Keratinocyte (primary cell): ENCODE results near the gene FAM174A. TPM values are rescaled to one million over a fixed set of nuclear protein-coding genes. Genes with fewer than 3 reads are reported as not detected.
"Not testable (repeated sequence)": the region's sequence is repeated elsewhere in the genome, so short reads cannot be mapped to it uniquely, and the experiment has no call there.

Experiments
- DNase-seq: peaks from one replicate; pipeline ENCODE4 v3.0.0-alpha.2; 2011; ENCODE audit warnings: low read depth, missing footprints, low spot score
- FAIRE-seq: peaks from 2 replicates; lab custom pipeline; 2011; peaks lifted over from hg19 to GRCh38; lab: Jason Lieb, UNC
- H2AFZ ChIP-seq: 2 replicates; pipeline ENCODE4 v1.6.0; 2012; ENCODE audit warnings: low read length, control low read depth, inconsistent platforms; ENCODE audit not compliant: control insufficient read depth
- H3K27ac ChIP-seq: 2 replicates; pipeline ENCODE4 v1.5.1; 2011; ENCODE audit warnings: low read length; ENCODE audit not compliant: control insufficient read depth, insufficient read depth
- H3K27me3 ChIP-seq: 3 replicates; pipeline ENCODE4 v1.6.0; 2011; ENCODE audit warnings: low read length; ENCODE audit not compliant: control insufficient read depth, insufficient read depth; ENCODE audit errors: extremely low read depth
- H3K36me3 ChIP-seq, 2 experiments: 2 replicates in 1 of 2; 3 replicates in 1 of 2; pipeline ENCODE4 v1.5.1; 2011; ENCODE audit warnings: low read length in 2 of 2, mild to moderate bottlenecking in 1 of 2; ENCODE audit not compliant: control insufficient read depth in 2 of 2, insufficient read depth in 2 of 2; ENCODE audit errors: extremely low read depth in 1 of 2
- H3K4me1 ChIP-seq: 3 replicates; pipeline ENCODE4 v1.5.1; 2011; ENCODE audit warnings: low read length; ENCODE audit not compliant: control insufficient read depth, insufficient read depth; ENCODE audit errors: extremely low read depth
- H3K4me2 ChIP-seq: 3 replicates; pipeline ENCODE4 v1.6.0; 2011; ENCODE audit warnings: low read depth, low read length; ENCODE audit not compliant: control insufficient read depth, insufficient read depth; ENCODE audit errors: extremely low read depth
- H3K4me3 ChIP-seq, 3 experiments: fragments of 200-600 bp in 1 of 3; sonication (generic) in 1 of 3; 2 replicates in 2 of 3; 3 replicates in 1 of 3; pipeline ENCODE4 v1.5.1; 2011 to 2016; ENCODE audit warnings: low read length in 3 of 3, mild to moderate bottlenecking in 3 of 3, control low read depth in 2 of 3, inconsistent platforms in 1 of 3, low read depth in 1 of 3, mixed read lengths in 1 of 3, mixed run types in 1 of 3, moderate library complexity in 1 of 3; ENCODE audit not compliant: control insufficient read depth in 2 of 3, insufficient read depth in 2 of 3; ENCODE audit errors: extremely low read depth in 1 of 3
- H3K79me2 ChIP-seq: 2 replicates; pipeline ENCODE4 v1.6.0; 2012; ENCODE audit warnings: low read length; ENCODE audit not compliant: control insufficient read depth, insufficient read depth
- H3K9ac ChIP-seq: 3 replicates; pipeline ENCODE4 v1.6.0; 2011; ENCODE audit warnings: low read length; ENCODE audit not compliant: control insufficient read depth, insufficient read depth; ENCODE audit errors: extremely low read depth
- H3K9me1 ChIP-seq: 3 replicates; pipeline ENCODE4 v1.6.0; 2011; ENCODE audit warnings: low read length; ENCODE audit not compliant: control insufficient read depth, insufficient read depth; ENCODE audit errors: extremely low read depth
- H3K9me3 ChIP-seq: 2 replicates; pipeline ENCODE4 v1.5.1; 2012; ENCODE audit warnings: low read depth, low read length; ENCODE audit not compliant: control insufficient read depth
- H4K20me1 ChIP-seq: 3 replicates; pipeline ENCODE4 v1.6.0; 2011; ENCODE audit warnings: low read length; ENCODE audit not compliant: control insufficient read depth, insufficient read depth; ENCODE audit errors: extremely low read depth
- EZH2 ChIP-seq: IDR thresholded peaks from one replicate; pipeline ENCODE4 v1.6.1; 2012; ENCODE audit warnings: inconsistent platforms, mild to moderate bottlenecking, low read length, moderate library complexity
- dilution Hi-C: fragments of 300-500 bp; cut with MboI; formaldehyde crosslinking; loops from one replicate; pipeline ENCODE4 v1.7.0; 2020; ENCODE audit warnings: low sequenced_read_pairs; ENCODE audit not compliant: extremely low pct_ligation_motif_present
- polyA plus RNA-seq, 5 experiments: library from polyadenylated mRNA; depleted of rRNA in 3 of 5; stranded (reverse) in 3 of 5; stranded (forward) in 1 of 5; unstranded in 1 of 5; fragments of >200 nt; gene quantifications; 1 replicate in 1 of 5; 2 replicates in 3 of 5; 3 replicates in 1 of 5; pipeline versions ENCODE4 v1.2.1 to v1.2.3, GENCODE V29; 2011 to 2012; ENCODE audit warnings: missing spikeins in 2 of 5, low read depth in 1 of 5, low replicate concordance in 1 of 5
- TF ChIP-seq, protein P1 (sequence below), 3 experiments: IDR thresholded peaks in 1 of 3; conservative IDR thresholded peaks in 1 of 3; optimal IDR thresholded peaks in 1 of 3; 2 replicates in 2 of 3; 3 replicates in 1 of 3; pipeline versions ENCODE3 to v1.5.1; 2011; ENCODE audit warnings: low read length in 3 of 3, mild to moderate bottlenecking in 3 of 3, moderate library complexity in 2 of 3, control low read depth in 1 of 3, inconsistent platforms in 1 of 3; ENCODE audit not compliant: insufficient read depth in 2 of 3; ENCODE audit errors: extremely low read depth in 1 of 3

FAM174A gene
- polyA plus RNA-seq, 1 donor (not counting 4 experiments of a cell fraction or from before 2014, with no cell fraction given): 17.3 TPM

DNA sequence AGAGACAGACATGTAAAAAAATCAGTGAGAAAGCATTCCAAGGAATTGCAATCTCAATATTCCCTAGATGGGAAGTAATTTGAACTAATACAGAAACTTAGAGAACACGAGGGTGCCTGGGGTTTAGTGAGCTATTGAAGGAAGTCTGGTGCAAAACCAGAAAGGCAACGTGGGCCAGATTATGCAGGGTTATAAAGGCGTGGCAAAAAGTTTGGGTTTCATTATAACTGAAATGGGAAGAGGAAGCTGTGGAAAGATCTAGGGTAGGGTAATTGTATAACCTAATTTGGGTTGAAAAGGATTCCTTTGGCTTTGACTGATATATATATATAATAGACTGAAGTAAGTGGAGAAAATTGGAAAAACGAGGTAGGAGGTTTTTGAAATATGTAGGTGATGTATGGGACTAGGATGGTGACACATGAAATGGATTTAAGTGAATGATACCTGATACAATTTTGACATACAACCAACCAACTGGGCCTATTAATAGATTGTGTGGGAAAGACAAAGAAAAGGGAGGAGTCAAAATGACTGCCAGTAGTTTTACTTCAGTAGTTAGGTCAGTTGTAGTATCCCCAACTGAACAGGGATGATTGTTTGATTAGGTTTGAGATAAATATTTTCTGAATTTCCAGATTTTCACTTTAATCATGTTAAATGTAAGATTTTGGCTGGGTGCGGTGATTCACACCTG lies 65.3 kb downstream of the FAM174A start:
- Histone ChIP-seq H3K9me1 (no peaks in the 10 kb centered on the region), H3K79me2 (no peaks in the 10 kb centered on the region), H3K4me3 (no peak overlapping the region), H3K4me2 (no peak overlapping the region), H2AFZ (no peak overlapping the region), H3K27ac (no peak overlapping the region), H4K20me1 (no peaks in the 10 kb centered on the region), H3K4me1 (peaks cover 7% of the 10 kb centered on the region), H3K36me3 (no peaks in the 10 kb centered on the region), H3K27me3 (no peaks in the 10 kb centered on the region), H3K9me3 (no peaks in the 10 kb centered on the region), H3K9ac (no peak overlapping the region)
- TF ChIP-seq EZH2: no peak
- TF ChIP-seq, protein P1, sequence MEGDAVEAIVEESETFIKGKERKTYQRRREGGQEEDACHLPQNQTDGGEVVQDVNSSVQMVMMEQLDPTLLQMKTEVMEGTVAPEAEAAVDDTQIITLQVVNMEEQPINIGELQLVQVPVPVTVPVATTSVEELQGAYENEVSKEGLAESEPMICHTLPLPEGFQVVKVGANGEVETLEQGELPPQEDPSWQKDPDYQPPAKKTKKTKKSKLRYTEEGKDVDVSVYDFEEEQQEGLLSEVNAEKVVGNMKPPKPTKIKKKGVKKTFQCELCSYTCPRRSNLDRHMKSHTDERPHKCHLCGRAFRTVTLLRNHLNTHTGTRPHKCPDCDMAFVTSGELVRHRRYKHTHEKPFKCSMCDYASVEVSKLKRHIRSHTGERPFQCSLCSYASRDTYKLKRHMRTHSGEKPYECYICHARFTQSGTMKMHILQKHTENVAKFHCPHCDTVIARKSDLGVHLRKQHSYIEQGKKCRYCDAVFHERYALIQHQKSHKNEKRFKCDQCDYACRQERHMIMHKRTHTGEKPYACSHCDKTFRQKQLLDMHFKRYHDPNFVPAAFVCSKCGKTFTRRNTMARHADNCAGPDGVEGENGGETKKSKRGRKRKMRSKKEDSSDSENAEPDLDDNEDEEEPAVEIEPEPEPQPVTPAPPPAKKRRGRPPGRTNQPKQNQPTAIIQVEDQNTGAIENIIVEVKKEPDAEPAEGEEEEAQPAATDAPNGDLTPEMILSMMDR (optimal IDR thresholded peaks at IDR 0.05 in 1 of 3, IDR thresholded peaks at IDR 0.05 in 1 of 3, conservative IDR thresholded peaks at IDR 0.05 in 1 of 3; ENCODE audit: extremely low read depth in 1 of 3, insufficient read depth in 2 of 3, low read length in 3 of 3): no peak
- dilution Hi-C loops: no loop called here
- DNase-seq: no peak
- no peak for FAIRE-seq

DNA sequence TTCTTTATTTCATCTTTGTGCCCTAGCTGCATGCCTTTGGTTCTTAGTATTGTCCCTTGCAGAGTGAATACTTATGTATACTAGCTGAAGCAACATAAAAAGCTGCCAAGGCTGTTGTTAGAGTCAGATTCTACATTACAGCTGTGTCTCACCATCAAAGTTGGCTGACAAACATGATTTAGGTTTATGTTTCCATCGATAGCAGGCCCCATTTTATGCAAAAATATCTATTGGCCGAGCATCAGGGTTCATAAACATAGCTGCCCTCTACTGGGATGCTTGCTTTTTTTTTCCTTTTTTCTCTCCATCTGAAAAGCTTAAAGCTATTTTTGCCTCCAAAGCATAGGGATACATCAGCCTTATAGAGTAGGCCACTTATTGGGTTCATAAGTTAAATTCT lies 68.0 kb downstream of the FAM174A start:
- Histone ChIP-seq H3K9me3 (no peaks in the 10 kb centered on the region), H3K4me2 (no peak overlapping the region), H3K79me2 (no peaks in the 10 kb centered on the region), H3K4me1 (no peaks in the 10 kb centered on the region), H4K20me1 (no peaks in the 10 kb centered on the region), H3K36me3 (no peaks in the 10 kb centered on the region), H3K9me1 (no peaks in the 10 kb centered on the region), H3K27ac (no peak overlapping the region), H3K27me3 (no peaks in the 10 kb centered on the region), H2AFZ (no peak overlapping the region), H3K4me3 (no peak overlapping the region), H3K9ac (no peak overlapping the region)
- TF ChIP-seq EZH2: no peak
- TF ChIP-seq, protein P1 (optimal IDR thresholded peaks at IDR 0.05 in 1 of 3, IDR thresholded peaks at IDR 0.05 in 1 of 3, conservative IDR thresholded peaks at IDR 0.05 in 1 of 3; ENCODE audit: extremely low read depth in 1 of 3, insufficient read depth in 2 of 3, low read length in 3 of 3): no peak
- FAIRE-seq (no peak), DNase-seq (no peak)
- dilution Hi-C loops: no loop called here

DNA sequence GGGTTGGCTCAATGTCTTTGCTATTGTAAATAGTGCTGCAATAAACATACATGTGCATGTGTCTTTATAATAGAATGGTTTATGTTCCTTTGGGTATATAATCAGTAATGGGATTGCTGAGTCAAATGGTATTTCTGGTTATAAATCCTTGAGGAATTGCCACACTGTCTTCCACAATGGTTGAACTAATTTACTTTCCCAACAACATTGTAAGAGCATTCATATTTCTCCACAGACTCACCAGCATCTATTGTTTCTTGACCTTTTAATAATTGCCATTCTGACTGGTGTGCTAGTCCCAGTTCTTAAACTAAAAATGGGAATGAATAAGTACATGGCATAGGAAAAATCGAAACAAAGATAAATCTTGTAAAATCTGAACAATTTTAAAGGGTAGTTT lies 68.8 kb downstream of the FAM174A start:
- not testable (repeated sequence) for H3K9me1 ChIP-seq, FAIRE-seq

More for the DNA sequence above, 68.8 kb downstream of the FAM174A start:
- H3K79me2 ChIP-seq, H3K36me3 ChIP-seq, dilution Hi-C loops, DNase-seq, H3K9me3 ChIP-seq, H3K4me3 ChIP-seq, H3K27ac ChIP-seq, H3K9ac ChIP-seq, H2AFZ ChIP-seq, H4K20me1 ChIP-seq, H3K4me2 ChIP-seq, H3K4me1 ChIP-seq, H3K27me3 ChIP-seq: not testable (repeated sequence)
